Activated CD4-positive, alpha-beta T cell treated with anti-CD3 and anti-CD28 coated beads for 4 hours (primary cell): ENCODE measurements around the gene INO80C.
"Not testable (repeated sequence)": the region's sequence is repeated elsewhere in the genome, so short reads cannot be mapped to it uniquely, and the experiment has no call there.

Experiments used
- DNase-seq, 2 donors: peaks; one replicate each; pipeline ENCODE4 v3.0.0-alpha.2; 2020

INO80C gene

DNA sequence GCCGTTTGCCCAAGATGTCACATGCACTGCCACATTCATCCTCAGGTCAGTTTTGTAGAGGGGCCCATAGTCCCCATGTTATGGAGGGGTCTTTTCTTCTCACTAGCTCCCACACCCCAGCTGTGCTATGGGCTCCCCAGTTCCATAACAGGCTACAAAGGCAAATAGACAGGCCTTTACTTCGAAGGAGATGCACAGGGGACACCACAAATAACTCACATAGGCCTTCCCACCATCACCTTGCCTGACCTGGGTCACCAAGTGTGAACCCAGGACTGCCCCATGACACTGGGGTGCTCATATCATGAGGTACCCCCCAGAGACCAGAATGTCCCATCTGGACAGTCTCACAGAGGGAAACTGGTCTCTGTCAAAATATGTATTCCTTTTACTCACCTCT, 15.0 kb upstream of the INO80C start:
- no peak for DNase-seq

DNA sequence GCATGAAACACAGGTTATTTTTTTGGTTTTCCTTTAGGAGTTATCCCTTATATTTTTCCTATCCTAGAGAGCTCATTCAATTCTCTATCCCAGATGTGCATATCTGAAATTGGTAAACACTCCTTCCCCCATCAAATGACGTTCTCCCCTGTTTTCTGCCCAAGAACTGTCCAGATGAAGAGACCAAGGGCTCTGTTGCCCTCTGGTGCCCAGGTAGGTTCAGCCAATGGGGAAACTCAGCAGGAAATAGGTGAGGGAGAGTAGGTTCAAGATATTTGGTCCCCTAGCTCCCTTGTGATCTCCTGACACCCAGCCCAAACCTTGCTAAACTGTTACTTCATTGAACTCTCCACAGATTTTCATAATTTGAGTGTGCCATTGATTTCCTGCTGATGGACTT, 14.1 kb upstream of the INO80C start:
- DNase-seq = no peak

DNA sequence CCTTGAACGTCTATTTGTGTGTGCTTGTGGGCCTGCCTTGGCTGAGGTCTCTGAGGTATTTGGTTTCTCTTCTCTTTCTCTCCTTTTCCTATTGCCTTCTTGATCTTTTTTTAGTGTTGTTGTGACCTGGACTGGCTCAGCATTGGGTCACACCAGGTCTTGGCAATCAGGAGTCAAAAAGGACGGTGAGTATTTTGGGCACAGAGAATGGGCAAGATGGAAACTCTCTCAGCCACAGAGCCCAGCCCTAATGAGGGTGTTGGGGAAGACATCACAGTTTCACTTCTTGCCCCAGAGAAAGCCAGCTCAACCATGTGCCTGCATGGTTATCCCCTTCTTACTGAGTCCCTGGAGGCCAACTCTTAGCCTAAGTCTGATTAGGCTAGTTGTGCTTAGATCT, 13.7 kb upstream of the INO80C start:
- no peak for DNase-seq

- DNase-seq = no peak
Measured at GRCh38 chr18:35510076-35510651, 12.4 kb upstream of the INO80C start.

GRCh38 chr18:35508746-35509338, 11.1 kb upstream of the INO80C start:
- DNase-seq = no peak

DNA sequence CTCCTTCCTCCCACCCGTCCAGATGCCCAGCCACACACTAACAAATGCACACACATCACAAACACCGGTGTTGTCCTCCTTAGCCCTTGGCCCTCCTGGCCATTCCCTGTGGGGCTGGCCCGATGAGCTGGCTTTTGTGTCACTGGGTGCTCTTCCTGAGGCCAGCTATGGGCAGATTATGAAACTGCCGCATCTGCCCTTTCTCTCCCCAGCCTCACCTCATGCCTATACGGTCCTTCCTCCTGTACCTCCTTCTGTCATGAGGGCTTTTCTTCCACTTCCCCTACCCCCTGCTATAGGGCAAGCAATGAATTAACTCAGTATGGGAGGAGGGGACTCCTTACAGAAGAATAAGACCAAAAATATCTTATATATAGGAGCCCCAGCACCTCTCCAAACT, 10.3 kb upstream of the INO80C start:
- DNase-seq = no peak

- no peak for DNase-seq
Measured at GRCh38 chr18:35507623-35508022, 9.9 kb upstream of the INO80C start.

DNA sequence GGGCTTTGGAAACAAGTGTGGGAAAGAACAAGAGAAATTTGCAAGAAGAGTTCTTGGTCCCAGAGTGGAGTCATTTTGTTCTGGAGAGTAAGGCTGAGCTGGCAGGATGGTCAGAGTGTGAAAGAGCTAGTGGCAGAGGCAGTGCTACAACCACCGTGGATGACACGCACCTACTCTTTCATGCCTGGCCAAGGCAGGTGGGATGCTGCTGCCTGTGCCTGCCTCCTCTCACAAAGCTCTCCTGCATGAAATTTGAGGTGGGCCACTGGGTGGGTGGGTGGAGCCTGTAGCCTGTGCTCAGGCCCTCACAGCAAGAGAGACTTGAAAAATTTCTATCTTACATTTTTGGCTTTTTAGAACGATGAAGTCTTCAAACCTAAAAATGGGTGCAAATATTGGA, 9.4 kb upstream of the INO80C start:
- no peak for DNase-seq

GRCh38 chr18:35506024-35506712, 8.4 kb upstream of the INO80C start:
- DNase-seq = no peak

GRCh38 chr18:35504996-35505395, 7.2 kb upstream of the INO80C start:
- DNase-seq = no peak

DNA sequence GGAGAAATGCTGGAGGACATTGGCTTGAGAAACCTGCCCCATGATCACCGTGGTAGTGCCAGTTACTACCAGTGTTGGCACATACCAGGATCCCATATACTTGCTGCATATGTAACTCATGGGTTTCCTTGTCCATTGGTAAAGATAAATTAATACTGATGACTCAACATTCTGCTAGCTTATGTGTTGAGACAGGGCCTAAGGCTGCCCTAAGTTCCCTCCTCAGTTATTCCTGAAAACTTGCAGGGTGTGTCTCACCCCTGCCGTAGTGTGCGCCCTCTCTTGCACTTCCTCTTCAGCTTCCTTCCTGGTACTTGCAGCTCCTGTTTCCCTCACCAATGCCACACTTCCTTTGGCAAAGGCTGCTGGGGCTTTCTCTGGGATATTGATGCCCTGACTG, 4.3 kb upstream of the INO80C start:
- DNase-seq = no peak

GRCh38 chr18:35501369-35501768, 3.6 kb upstream of the INO80C start:
- DNase-seq = no peak

DNA sequence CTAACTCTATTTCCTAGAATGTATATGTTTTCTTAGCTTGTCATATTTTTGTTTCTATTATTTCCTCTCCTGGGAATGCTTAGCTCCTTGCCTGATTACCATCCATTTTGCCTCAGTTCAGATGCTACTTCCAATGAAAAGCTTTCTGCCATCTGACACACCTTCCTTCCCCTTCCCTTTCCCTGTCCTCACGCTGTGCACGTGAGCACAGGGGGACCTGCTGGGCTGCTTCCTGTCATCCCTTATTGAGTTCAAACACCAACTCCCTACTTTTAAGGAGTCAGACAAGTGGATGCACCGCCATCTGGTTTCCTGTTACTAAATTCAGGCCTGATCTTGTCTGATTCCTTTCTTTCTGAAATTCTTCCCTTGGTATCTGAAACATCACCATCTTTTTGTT, 2.4 kb upstream of the INO80C start:
- DNase-seq = no peak

- no peak for DNase-seq
Measured at GRCh38 chr18:35497027-35497369, 762 bp downstream of the INO80C start.

DNA sequence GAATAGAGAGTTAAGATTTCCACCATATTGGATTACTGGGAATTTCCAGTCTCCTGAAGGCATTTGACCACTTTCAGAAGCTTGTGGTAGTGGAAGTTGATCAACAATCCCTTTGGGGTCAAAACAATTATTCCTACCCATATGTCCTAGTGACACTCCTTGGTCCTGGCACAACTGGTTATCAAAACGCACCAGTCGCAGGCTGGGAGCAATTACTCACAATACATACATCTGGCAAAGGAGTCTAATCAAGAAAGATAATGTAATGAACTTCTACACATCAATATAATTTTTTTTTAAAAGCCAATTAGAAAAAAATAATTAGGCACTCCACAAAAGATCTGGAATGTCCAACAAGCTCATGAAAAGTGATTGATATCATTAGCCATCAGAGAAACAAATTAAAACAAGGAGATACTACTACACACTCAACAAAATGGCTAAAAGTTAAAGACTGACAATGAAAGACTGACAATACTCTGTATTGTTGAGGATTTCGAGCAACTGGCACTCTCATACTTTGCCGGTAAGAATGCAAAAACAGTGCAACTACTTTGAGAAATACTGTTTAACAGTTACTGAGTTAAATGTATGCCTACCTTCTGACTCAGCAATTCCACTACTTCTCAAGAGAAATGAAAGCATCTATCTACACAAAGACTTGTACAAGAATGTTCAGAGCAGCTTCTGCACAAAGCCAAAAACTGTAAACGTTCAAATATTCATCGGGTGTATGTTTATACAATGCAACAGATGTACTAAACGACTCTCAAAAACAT, 2.0 kb downstream of the INO80C start:
- no peak for DNase-seq

DNA sequence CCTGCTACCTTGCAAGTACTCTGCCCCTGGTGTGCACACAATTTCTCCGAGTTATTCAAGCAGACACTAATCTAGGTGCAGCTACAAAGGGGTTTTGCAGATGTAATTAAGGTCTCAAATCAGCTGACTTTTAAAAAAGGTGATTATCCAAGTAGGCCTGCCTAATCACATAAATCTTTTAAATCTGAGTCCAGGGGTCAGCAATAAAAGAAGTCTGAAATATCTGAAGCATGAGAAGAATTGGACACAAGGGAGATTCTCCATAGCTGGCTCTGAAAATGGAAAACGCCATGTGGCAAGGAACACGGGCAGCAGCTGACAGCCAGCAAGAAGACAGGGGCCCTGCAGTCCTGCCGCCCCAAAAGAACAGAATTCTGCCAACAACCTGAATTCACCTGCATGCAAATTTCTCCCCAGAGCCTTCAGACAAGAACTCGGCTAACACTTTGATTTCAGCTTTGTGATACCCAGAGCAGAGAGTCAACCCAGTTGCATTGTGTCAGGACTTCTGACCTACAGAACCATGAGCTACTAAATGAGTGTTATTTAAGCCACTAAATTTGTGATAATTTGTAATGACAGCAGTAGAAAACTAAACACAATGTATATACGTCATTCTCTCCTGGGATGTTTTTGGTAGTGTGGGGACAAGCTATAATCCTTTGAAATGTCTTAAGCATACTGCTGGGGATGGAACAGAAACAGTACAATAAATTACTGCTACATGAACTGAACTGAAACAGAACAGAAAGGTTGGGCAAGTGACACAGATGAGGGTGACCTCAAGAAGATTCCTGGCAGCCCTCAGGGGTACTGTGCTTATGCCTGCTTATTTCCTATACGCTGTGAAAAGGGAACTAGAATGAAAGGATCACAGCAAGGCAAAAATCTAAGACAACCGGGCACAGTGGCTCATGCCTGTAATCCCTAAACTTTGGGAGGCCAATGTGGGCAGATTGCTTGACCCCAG, 3.2 kb downstream of the INO80C start:
- DNase-seq = no peak

GRCh38 chr18:35491700-35492077, 6.1 kb downstream of the INO80C start:
- no peak for DNase-seq

- no peak for DNase-seq
Measured at GRCh38 chr18:35490894-35491699, 6.7 kb downstream of the INO80C start.

DNA sequence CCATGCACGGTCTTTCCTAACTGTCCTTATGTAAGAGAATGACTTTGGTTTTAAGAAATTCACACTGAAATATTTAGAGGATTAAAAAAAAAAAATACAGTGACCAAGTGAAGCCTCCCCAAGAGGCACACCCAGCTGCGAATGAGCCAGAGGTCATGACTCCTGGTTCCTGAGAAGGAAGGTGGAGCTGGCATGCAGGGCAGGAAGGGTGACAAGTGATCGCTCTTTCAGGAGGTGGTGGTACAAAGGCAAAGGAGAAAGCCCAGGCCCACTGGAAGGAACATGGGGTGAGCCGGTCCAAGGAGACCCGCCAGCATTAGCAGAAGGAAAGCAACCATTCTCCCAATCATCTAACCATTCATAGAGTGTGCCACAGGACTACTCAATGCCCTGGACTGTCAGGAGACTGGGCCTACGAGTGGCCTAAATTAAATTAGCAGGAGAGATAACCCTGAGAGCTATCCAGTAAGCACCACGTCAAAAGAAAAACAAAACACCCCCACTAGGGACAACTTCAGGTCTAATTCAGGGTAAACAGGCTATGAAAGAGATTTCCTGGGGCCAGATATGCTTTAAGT, 7.8 kb downstream of the INO80C start:
- no peak for DNase-seq

- DNase-seq = not testable (repeated sequence)
Measured at GRCh38 chr18:35489281-35489680, 8.5 kb downstream of the INO80C start.

GRCh38 chr18:35488396-35488795, 9.4 kb downstream of the INO80C start:
- DNase-seq = not testable (repeated sequence)

DNA sequence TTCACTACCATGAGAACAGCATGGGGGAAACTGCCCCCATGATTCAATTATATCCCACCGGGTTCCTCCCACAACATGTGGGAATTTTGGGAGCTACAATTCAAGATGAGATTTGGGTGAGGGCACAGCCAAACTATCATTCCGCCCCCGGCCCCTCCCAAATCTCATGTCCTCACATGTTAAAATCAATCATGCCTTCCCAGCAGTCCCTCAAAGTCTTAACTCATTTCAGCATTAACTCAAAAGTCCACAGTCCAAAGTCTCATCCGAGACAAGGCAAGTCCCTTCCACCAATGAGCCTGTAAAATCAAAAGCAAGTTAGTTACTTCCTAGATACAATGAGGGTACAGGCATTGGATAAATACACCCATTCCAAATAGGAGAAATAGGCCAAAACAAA, 10.2 kb downstream of the INO80C start:
- DNase-seq = not testable (repeated sequence)
